H1 (cell line): ENCODE measurements around the gene HPX. TPM values are rescaled to one million over a fixed set of nuclear protein-coding genes. Genes with fewer than 3 reads are reported as not detected.
A peak's percentile ranks its signal among the peaks of the same experiment; 100 is the strongest.

Experiments used
- CTCF ChIA-PET: fragments of 300-600 bp; sonication (Branson Sonifier 250); formaldehyde crosslinking; loops from one replicate; lab custom pipeline; 2021; ENCODE audit not compliant: partially characterized antibody; lab: Charles Lee
- POLR2A ChIA-PET: fragments of 300-600 bp; sonication (Branson Sonifier 250); formaldehyde crosslinking; loops from one replicate; lab custom pipeline; 2021; ENCODE audit warnings: inconsistent platforms; ENCODE audit not compliant: partially characterized antibody; lab: Charles Lee
- DNase-seq, 2 experiments: peaks; one replicate each; pipeline versions ENCODE4 v3.0.0 to v3.0.0-alpha.2; 2010 to 2022; ENCODE audit warnings: low spot score in 2 of 2, low read depth in 1 of 2, mixed read lengths in 1 of 2
- FAIRE-seq: peaks from 2 replicates; lab custom pipeline; 2011; peaks lifted over from hg19 to GRCh38; lab: Jason Lieb, UNC
- H2AFZ ChIP-seq: 2 replicates; pipeline ENCODE4 v1.8.1; 2012; ENCODE audit warnings: low read length, inconsistent platforms
- H2AK5ac ChIP-seq: 2 replicates; pipeline ENCODE4 v1.6.1; 2013; ENCODE audit warnings: low read depth, low read length
- H2BK120ac ChIP-seq: replicated peaks from 2 replicates; pipeline ENCODE3; 2013; ENCODE audit warnings: low read depth, low read length, inconsistent platforms
- H2BK12ac ChIP-seq: 2 replicates; pipeline ENCODE4 v1.6.1; 2013; ENCODE audit warnings: low read depth, low read length
- H2BK15ac ChIP-seq: 2 replicates; pipeline ENCODE4 v1.6.1; 2013; ENCODE audit warnings: low read length
- H2BK20ac ChIP-seq: 2 replicates; pipeline ENCODE4 v1.6.1; 2013; ENCODE audit warnings: low read length
- H2BK5ac ChIP-seq: 2 replicates; pipeline ENCODE4 v1.6.1; 2013; ENCODE audit warnings: low read depth, low read length
- H3K14ac ChIP-seq: 2 replicates; pipeline ENCODE4 v1.6.1; 2013; ENCODE audit warnings: inconsistent platforms; ENCODE audit not compliant: insufficient read length
- H3K18ac ChIP-seq: 2 replicates; pipeline ENCODE4 v1.6.1; 2013; ENCODE audit warnings: low read length; ENCODE audit errors: extremely low read depth
- H3K23ac ChIP-seq: 2 replicates; pipeline ENCODE4 v1.6.1; 2013; ENCODE audit warnings: inconsistent platforms; ENCODE audit not compliant: insufficient read length
- H3K23me2 ChIP-seq: 2 replicates; pipeline ENCODE4 v1.6.1; 2013; ENCODE audit warnings: low read depth, low read length
- H3K27ac ChIP-seq: 2 replicates; pipeline ENCODE4 v1.6.1; 2011; ENCODE audit warnings: low read depth, low read length, inconsistent platforms
- H3K27me3 ChIP-seq, 4 experiments: replicated peaks in 1 of 4; 1 replicate in 1 of 4; 2 replicates in 3 of 4; pipeline versions ENCODE4 v1.6.1 to v1.8.1; 2011 to 2013; ENCODE audit warnings: low read length in 3 of 4, mild to moderate bottlenecking in 3 of 4, inconsistent platforms in 2 of 4, mixed read lengths in 2 of 4, moderate library complexity in 1 of 4; ENCODE audit not compliant: control insufficient read depth in 3 of 4, insufficient read depth in 3 of 4; ENCODE audit errors: extremely low read depth in 1 of 4
- H3K36me3 ChIP-seq, 4 experiments: 2 replicates each; pipeline versions ENCODE4 v1.6.1 to v1.8.1; 2011 to 2013; ENCODE audit warnings: mild to moderate bottlenecking in 4 of 4, low read length in 3 of 4, moderate library complexity in 2 of 4, control low read depth in 1 of 4, inconsistent platforms in 1 of 4; ENCODE audit not compliant: insufficient read depth in 4 of 4, control insufficient read depth in 2 of 4
- H3K4ac ChIP-seq: replicated peaks from 2 replicates; pipeline ENCODE3; 2013; ENCODE audit warnings: low read length, low read depth, mixed read lengths, inconsistent platforms; ENCODE audit not compliant: insufficient read length
- H3K4me1 ChIP-seq, 4 experiments: replicated peaks in 1 of 4; 1 replicate in 1 of 4; 2 replicates in 3 of 4; pipeline versions ENCODE4 v1.6.1 to v1.8.1; 2011 to 2013; ENCODE audit warnings: low read length in 3 of 4, inconsistent platforms in 2 of 4, mixed read lengths in 1 of 4; ENCODE audit not compliant: insufficient read depth in 4 of 4, control insufficient read depth in 3 of 4
- H3K4me2 ChIP-seq, 2 experiments: 2 replicates each; pipeline versions ENCODE4 v1.6.1 to v1.8.1; 2011 to 2013; ENCODE audit warnings: low read depth in 2 of 2, low read length in 2 of 2, control low read depth in 1 of 2, inconsistent platforms in 1 of 2, mild to moderate bottlenecking in 1 of 2; ENCODE audit not compliant: insufficient read depth in 1 of 2
- H3K4me3 ChIP-seq, 4 experiments: fragments of 200-600, 300-600 bp in 1 of 4; sonication (generic), shearing (Covaris generic), sonication (Bioruptor Twin) in 1 of 4; 2 replicates each; pipeline versions ENCODE4 v1.5.1 to v1.8.1; 2011 to 2016; ENCODE audit warnings: low read length in 4 of 4, low read depth in 3 of 4, control low read depth in 2 of 4, inconsistent platforms in 2 of 4, mild to moderate bottlenecking in 2 of 4, mixed read lengths in 1 of 4, moderate library complexity in 1 of 4; ENCODE audit not compliant: insufficient read depth in 2 of 4; ENCODE audit errors: extremely low read depth in 1 of 4
- H3K56ac ChIP-seq: replicated peaks from 2 replicates; pipeline ENCODE3; 2013; ENCODE audit warnings: low read depth, mild to moderate bottlenecking, mixed read lengths, low read length, inconsistent platforms; ENCODE audit not compliant: insufficient read length
- H3K79me1 ChIP-seq: 2 replicates; pipeline ENCODE4 v1.6.1; 2013; ENCODE audit warnings: low read depth, low read length, control low read depth
- H3K79me2 ChIP-seq, 2 experiments: 2 replicates each; pipeline versions ENCODE4 v1.6.1 to v1.8.1; 2012 to 2013; ENCODE audit warnings: low read length in 2 of 2, mild to moderate bottlenecking in 2 of 2, inconsistent platforms in 1 of 2; ENCODE audit not compliant: insufficient read depth in 2 of 2, control insufficient read depth in 1 of 2
- H3K9ac ChIP-seq, 4 experiments: replicated peaks in 1 of 4; 1 replicate in 1 of 4; 2 replicates in 3 of 4; pipeline versions ENCODE4 v1.6.1 to v1.8.1; 2011 to 2013; ENCODE audit warnings: low read depth in 3 of 4, low read length in 3 of 4, control low read depth in 2 of 4, mild to moderate bottlenecking in 2 of 4, moderate library complexity in 2 of 4, inconsistent platforms in 1 of 4; ENCODE audit errors: extremely low read depth in 1 of 4
- H3K9me3 ChIP-seq, 2 experiments: 2 replicates each; pipeline versions ENCODE4 v1.6.1 to v1.8.1; 2012 to 2013; ENCODE audit warnings: mild to moderate bottlenecking in 2 of 2, moderate library complexity in 2 of 2, control low read depth in 1 of 2, inconsistent platforms in 1 of 2, low read depth in 1 of 2, low read length in 1 of 2, mixed read lengths in 1 of 2; ENCODE audit not compliant: insufficient read depth in 2 of 2
- H4K20me1 ChIP-seq, 2 experiments: replicated peaks in 1 of 2; 2 replicates each; pipeline versions ENCODE3 to v1.8.1; 2011 to 2013; ENCODE audit warnings: inconsistent platforms in 2 of 2, low read length in 2 of 2, mild to moderate bottlenecking in 1 of 2; ENCODE audit not compliant: insufficient read depth in 2 of 2, control insufficient read depth in 1 of 2
- H4K5ac ChIP-seq: 2 replicates; pipeline ENCODE4 v1.6.1; 2013; ENCODE audit warnings: low read length, low read depth, mixed read lengths, inconsistent platforms; ENCODE audit not compliant: insufficient read length
- H4K8ac ChIP-seq: 2 replicates; pipeline ENCODE4 v1.8.0; 2013; ENCODE audit warnings: mild to moderate bottlenecking, moderate library complexity, low read length, inconsistent platforms; ENCODE audit not compliant: insufficient read depth; ENCODE audit errors: extremely low read depth
- H4K91ac ChIP-seq: replicated peaks from 2 replicates; pipeline ENCODE3; 2013; ENCODE audit warnings: low read length, mixed read lengths, inconsistent platforms; ENCODE audit not compliant: insufficient read length
- ASH2L ChIP-seq: fragments of 200-600, 300-600 bp; sonication (generic); IDR thresholded peaks from one replicate; pipeline ENCODE4 v1.7.1; 2017; ENCODE audit warnings: low read length
- CEBPB ChIP-seq: IDR thresholded peaks from 2 replicates; pipeline ENCODE4 v1.6.1; 2012; ENCODE audit warnings: low read depth, low read length
- CTBP2 ChIP-seq: IDR thresholded peaks from 2 replicates; pipeline ENCODE4 v1.7.0; 2011; ENCODE audit warnings: borderline replicate concordance, mild to moderate bottlenecking, moderate library complexity, mixed read lengths, low read length; ENCODE audit not compliant: insufficient read depth, insufficient read length
- HDAC6 ChIP-seq: IDR thresholded peaks from one replicate; pipeline ENCODE4 v1.7.1; 2012; ENCODE audit warnings: low read depth, mild to moderate bottlenecking, inconsistent platforms, low read length, moderate library complexity
- KDM1A ChIP-seq: fragments of 200-600, 300-600 bp; sonication (generic); IDR thresholded peaks from 2 replicates; pipeline ENCODE4 v1.7.1; 2016; ENCODE audit warnings: mild to moderate bottlenecking, low read length, borderline replicate concordance
- KDM4A ChIP-seq: IDR thresholded peaks from one replicate; pipeline ENCODE4 v1.7.1; 2012; ENCODE audit warnings: low read depth, mild to moderate bottlenecking, moderate library complexity, low read length, inconsistent platforms; ENCODE audit not compliant: severe bottlenecking
- MAX ChIP-seq: IDR thresholded peaks from 2 replicates; pipeline ENCODE4 v1.6.1; 2012; ENCODE audit warnings: inconsistent platforms
- NANOG ChIP-seq: IDR thresholded peaks from 2 replicates; pipeline ENCODE4 v1.6.1; 2011; ENCODE audit warnings: low read length, low read depth, mild to moderate bottlenecking, inconsistent platforms; ENCODE audit not compliant: insufficient read depth, poor library complexity, severe bottlenecking
- POLR2AphosphoS5 ChIP-seq: IDR thresholded peaks from 2 replicates; pipeline ENCODE4 v1.6.1; 2011; ENCODE audit warnings: low read depth, low read length
- SIN3A ChIP-seq, 2 experiments: IDR thresholded peaks in 1 of 2; conservative IDR thresholded peaks in 1 of 2; 2 replicates each; pipeline ENCODE4 v1.6.1; 2011 to 2012; ENCODE audit warnings: low read length in 2 of 2, improper control_type of control experiment in 1 of 2, low read depth in 1 of 2, mild to moderate bottlenecking in 1 of 2
- SP1 ChIP-seq: IDR thresholded peaks from 2 replicates; pipeline ENCODE4 v1.6.1; 2011; ENCODE audit warnings: low read depth, low read length
- TAF1 ChIP-seq: IDR thresholded peaks from 2 replicates; pipeline ENCODE4 v1.6.1; 2011; ENCODE audit warnings: mild to moderate bottlenecking, low read depth, low read length
- TCF12 ChIP-seq: IDR thresholded peaks from 2 replicates; pipeline ENCODE4 v1.6.1; 2011; ENCODE audit warnings: low read depth, mild to moderate bottlenecking, low read length
- YY1 ChIP-seq: IDR thresholded peaks from 2 replicates; pipeline ENCODE4 v1.6.1; 2011; ENCODE audit warnings: low read depth, mild to moderate bottlenecking, low read length
- polyA plus RNA-seq, 7 experiments: library from polyadenylated mRNA; depleted of rRNA in 3 of 7; stranded (reverse) in 5 of 7; unstranded in 2 of 7; fragments of >200 nt in 5 of 7; fragments of 200-250 nt in 2 of 7; gene quantifications; 1 replicate in 5 of 7; 2 replicates in 1 of 7; 4 replicates in 1 of 7; pipeline versions ENCODE4 v1.2.1 to v1.2.3, GENCODE V29; 2011 to 2013; ENCODE audit warnings: missing spikeins in 2 of 7, mixed read lengths in 2 of 7
- total RNA-seq: library from RNA; stranded (reverse); fragmentation: NEBNext Ultra II Directional; extraction: Animal tissue kit (Norgen Biotek cat#: 25700); gene quantifications from 2 replicates; pipeline ENCODE4 v1.2.1, GENCODE V29; 2021

Gene HPX
- total and polyA plus RNA-seq, 2 of the 8 experiments (the other 6 are each of a cell fraction or from before 2014, with no cell fraction given) = 0.80 to 0.97 TPM

- ChIA-PET POLR2A (interaction anchor here (0.7 to 1.6 kb wide), 5 partner anchors 12 to 49 kb away, joined by 3 to 7 read pairs (median 4); no protein-coding TSS in a partner anchor), CTCF (interaction anchor here (0.8 to 6.5 kb wide), 10 partner anchors 9 to 278 kb away, joined by 3 to 159 read pairs (median 3); partner anchors contain the start of genes HPX and TRIM3)
- no peak overlapping the region for H2BK120ac ChIP-seq
- H2BK20ac ChIP-seq = peak overlapping the region; percentile 62; the same call in 1 of the 2 replicates
- no peak overlapping the region for H3K56ac ChIP-seq
- no peak overlapping the region for H4K91ac ChIP-seq
- no peak overlapping the region for H3K4ac ChIP-seq
- H3K4me3 ChIP-seq = no peak overlapping the region
- FAIRE-seq = peak; percentile 96
- H3K14ac ChIP-seq = no peak overlapping the region
- H3K27ac ChIP-seq = no peak overlapping the region
- no peaks in the 10 kb centered on the region for H3K79me1 ChIP-seq
- no peaks in the 10 kb centered on the region for H3K23me2 ChIP-seq
- H3K23ac ChIP-seq = no peak overlapping the region
- no peak overlapping the region for H3K9ac ChIP-seq
- no peaks in the 10 kb centered on the region for H4K20me1 ChIP-seq
- DNase-seq = no peak
- no peak overlapping the region for H2AK5ac ChIP-seq
- H2BK15ac ChIP-seq = no peak overlapping the region
- H4K8ac ChIP-seq = no peak overlapping the region
- H3K27me3 ChIP-seq = peaks cover 0 to 2% (median 0%) of the 10 kb centered on the region in 4 experiments; a peak in 2 of 7 replicates
- H4K5ac ChIP-seq = no peak overlapping the region
- no peak overlapping the region; the same call in 1 of the 2 replicates for H3K18ac ChIP-seq
- no peak overlapping the region for H2BK5ac ChIP-seq
- H3K9me3 ChIP-seq = no peaks in the 10 kb centered on the region
- peaks cover 0 to 3% (median 1%) of the 10 kb centered on the region in 4 experiments; a peak in 2 of 7 replicates for H3K4me1 ChIP-seq
- no peaks in the 10 kb centered on the region for H3K79me2 ChIP-seq
- H2AFZ ChIP-seq = no peak overlapping the region
- H3K36me3 ChIP-seq = no peaks in the 10 kb centered on the region
- peak overlapping the region in 1 of 2 experiments; percentile 49; a peak in 2 of 4 replicates for H3K4me2 ChIP-seq
- H2BK12ac ChIP-seq = peak overlapping the region; percentile 11; the same call in 1 of the 2 replicates
- no peak for TF ChIP-seq CTBP2
- TF ChIP-seq POLR2AphosphoS5 = no peak
- 0 out of 2 replicates have a peak, but pooled peaks have one; percentile 32 for TF ChIP-seq CEBPB
- TF ChIP-seq SP1 = peak; percentile 72; the same call in 1 of the 2 replicates
- peak; percentile 47; the same call in 1 of the 2 replicates for TF ChIP-seq YY1
- TF ChIP-seq HDAC6 = no peak
- TF ChIP-seq NANOG = no peak
- TF ChIP-seq KDM1A = 0 out of 2 replicates have a peak, but pooled peaks have one; percentile 20
- TF ChIP-seq SIN3A (conservative IDR thresholded peaks at IDR 0.05 in 1 of 2, IDR thresholded peaks at IDR 0.05 in 1 of 2; ENCODE audit: low read depth in 1 of 2, low read length in 2 of 2) = 0 out of 4 replicates have a peak, but pooled peaks of 1 of the 2 experiments have one; percentile 52
- TF ChIP-seq TCF12 = 0 out of 2 replicates have a peak, but pooled peaks have one; percentile 63
- TF ChIP-seq KDM4A = no peak
- peak; percentile 59 for TF ChIP-seq ASH2L
- TF ChIP-seq TAF1 = no peak
- no peak for TF ChIP-seq MAX
These were observed 13.3 kb downstream of the HPX start for GRCh38 chr11:6427516-6427915.
